Measurements from ENCODE around the gene CCT6A. TPM values are rescaled to one million over a fixed set of nuclear protein-coding genes. Genes with fewer than 3 reads are reported as not detected.

CCT6A gene, protein sequence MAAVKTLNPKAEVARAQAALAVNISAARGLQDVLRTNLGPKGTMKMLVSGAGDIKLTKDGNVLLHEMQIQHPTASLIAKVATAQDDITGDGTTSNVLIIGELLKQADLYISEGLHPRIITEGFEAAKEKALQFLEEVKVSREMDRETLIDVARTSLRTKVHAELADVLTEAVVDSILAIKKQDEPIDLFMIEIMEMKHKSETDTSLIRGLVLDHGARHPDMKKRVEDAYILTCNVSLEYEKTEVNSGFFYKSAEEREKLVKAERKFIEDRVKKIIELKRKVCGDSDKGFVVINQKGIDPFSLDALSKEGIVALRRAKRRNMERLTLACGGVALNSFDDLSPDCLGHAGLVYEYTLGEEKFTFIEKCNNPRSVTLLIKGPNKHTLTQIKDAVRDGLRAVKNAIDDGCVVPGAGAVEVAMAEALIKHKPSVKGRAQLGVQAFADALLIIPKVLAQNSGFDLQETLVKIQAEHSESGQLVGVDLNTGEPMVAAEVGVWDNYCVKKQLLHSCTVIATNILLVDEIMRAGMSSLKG
- total RNA-seq, result 10 to 100 TPM; 48.1 to 65.3 (median 48.3) TPM
- 109 TPM for total RNA-seq (2013)

DNA sequence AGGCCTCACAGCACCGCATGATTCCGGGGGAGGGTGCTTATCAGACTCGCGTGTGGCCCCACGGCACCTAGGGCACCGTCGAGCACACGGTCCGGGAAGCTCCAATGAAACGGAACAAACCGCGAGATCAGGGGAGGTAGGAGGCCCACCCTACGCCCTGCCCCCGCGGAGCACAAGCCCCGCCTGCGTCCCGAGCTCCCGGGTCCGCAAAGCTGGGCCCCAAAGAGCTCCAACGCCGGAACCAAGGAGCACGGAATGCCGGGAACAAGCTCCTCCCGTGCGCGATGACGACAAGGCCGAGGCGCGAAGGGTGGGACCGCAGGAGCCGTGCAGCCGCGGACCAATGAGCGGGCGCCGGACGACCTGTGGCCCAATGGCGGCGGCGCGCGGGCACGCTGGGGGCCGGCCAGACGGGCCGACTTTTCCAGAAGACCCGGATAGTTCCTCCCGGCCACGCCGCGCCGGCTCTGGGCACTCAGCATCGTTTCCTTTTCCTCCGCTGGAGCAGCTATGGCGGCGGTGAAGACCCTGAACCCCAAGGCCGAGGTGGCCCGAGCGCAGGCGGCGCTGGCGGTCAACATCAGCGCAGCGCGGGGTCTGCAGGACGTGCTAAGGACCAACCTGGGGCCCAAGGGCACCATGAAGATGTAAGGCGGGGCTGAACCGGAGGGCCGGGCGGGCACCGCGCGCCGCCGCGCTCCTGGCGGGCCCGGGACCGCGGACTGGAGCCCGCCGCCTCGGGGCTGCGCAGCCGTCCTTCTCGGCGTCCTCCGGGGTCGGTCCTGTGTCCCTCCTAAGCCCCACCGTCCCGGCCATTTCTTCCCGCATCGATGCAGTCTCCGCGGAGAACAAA is at the start of gene CCT6A, which contains the start of gene PSPH:
TSS of gene CCT6A (plus strand) at position 427 of the 853 bp plus-strand sequence. CDS start at position 511, 84 bp downstream.
TSS of gene PSPH (minus strand) at position 106 of the 853 bp plus-strand sequence. CDS start 30,232 bp downstream, outside the sequence.
- intact Hi-C loops (cut with micrococcal nuclease), result loop anchor here (1.0 to 10.0 kb wide), 3 partner anchors 13 to 477 kb away; partner anchors contain the start of genes CHCHD2, SUMF2 and VOPP1
- under 1% methylated on average over 97 of the region's 97 CpGs for WGBS (ENCODE audit: insufficient coverage)
- Mint-ChIP-seq H3K27me3 (ENCODE audit: low read depth in 2 of 2) (no peaks in the 10 kb centered on the region), H3K27ac (peak within 1 kb of the TSS; percentile 83 to 93), H3K4me1 (peaks cover 4 to 18% of the 10 kb centered on the region in 2 donors), H3K36me3 (no peaks in the 10 kb centered on the region), H3K4me3 (peak within 1 kb of the TSS; percentile 88), H3K9me3 (no peaks in the 10 kb centered on the region)
- ATAC-seq (peak; percentile 94 to 98 (median 96)), DNase-seq (peak; percentile 86 to 94)
- Histone ChIP-seq H3K4me3 (ENCODE audit: low read length) (peak within 1 kb of the TSS; percentile 74), H3K36me3 (ENCODE audit: control insufficient read depth, insufficient read depth, low read length) (peaks cover 26% of the 10 kb centered on the region), H3K9me3 (ENCODE audit: control insufficient read depth, insufficient read depth, low read length) (no peaks in the 10 kb centered on the region), H3K27ac (ENCODE audit: low read length) (peak within 1 kb of the TSS; percentile 71), H3K4me1 (ENCODE audit: control insufficient read depth, insufficient read depth, low read length) (peaks cover 27% of the 10 kb centered on the region), H3K27me3 (ENCODE audit: control insufficient read depth, insufficient read depth, low read length) (no peaks in the 10 kb centered on the region)
- no peak for TF ChIP-seq CTCF (IDR thresholded peaks at IDR 0.05)

GRCh38 chr7:56003749-56004148 is 47.8 kb upstream of the CCT6A start:
- ATAC-seq (no peak), DNase-seq (no peak)
- Mint-ChIP-seq H3K4me1 (no peaks in the 10 kb centered on the region), H3K27ac (no peak overlapping the region), H3K27me3 (ENCODE audit: low read depth in 2 of 2) (no peaks in the 10 kb centered on the region), H3K9me3 (no peaks in the 10 kb centered on the region), H3K36me3 (peaks cover 8% of the 10 kb centered on the region), H3K4me3 (no peak overlapping the region)
- intact Hi-C loops (cut with micrococcal nuclease), result loop anchor here (1.0 kb wide), 1 partner anchor 71 kb away; no protein-coding TSS in a partner anchor
- peaks cover 9% of the 10 kb centered on the region for H3K36me3 ChIP-seq (ENCODE audit: control insufficient read depth, insufficient read depth, low read length)
- no peaks in the 10 kb centered on the region for H3K9me3 ChIP-seq (ENCODE audit: control insufficient read depth, insufficient read depth, low read length)
- no peak for TF ChIP-seq CTCF (IDR thresholded peaks at IDR 0.05)
- H3K27ac ChIP-seq (ENCODE audit: low read length), result no peak overlapping the region
- H3K4me3 ChIP-seq (ENCODE audit: low read length), result no peak overlapping the region
- H3K4me1 ChIP-seq (ENCODE audit: control insufficient read depth, insufficient read depth, low read length), result peaks cover 4% of the 10 kb centered on the region
- 93% methylated on average over 4 of the region's 4 CpGs for WGBS (ENCODE audit: insufficient coverage)
- H3K27me3 ChIP-seq (ENCODE audit: control insufficient read depth, insufficient read depth, low read length), result no peaks in the 10 kb centered on the region

- Mint-ChIP-seq H3K9me3 (no peaks in the 10 kb centered on the region), H3K4me3 (no peak overlapping the region), H3K27ac (no peak overlapping the region), H3K4me1 (no peaks in the 10 kb centered on the region), H3K27me3 (ENCODE audit: low read depth in 2 of 2) (no peaks in the 10 kb centered on the region), H3K36me3 (no peaks in the 10 kb centered on the region)
- ATAC-seq (no peak), DNase-seq (no peak)
- Histone ChIP-seq H3K4me1 (ENCODE audit: control insufficient read depth, insufficient read depth, low read length) (peaks cover 4% of the 10 kb centered on the region), H3K36me3 (ENCODE audit: control insufficient read depth, insufficient read depth, low read length) (no peaks in the 10 kb centered on the region), H3K27me3 (ENCODE audit: control insufficient read depth, insufficient read depth, low read length) (no peaks in the 10 kb centered on the region), H3K27ac (ENCODE audit: low read length) (no peak overlapping the region), H3K4me3 (ENCODE audit: low read length) (no peak overlapping the region), H3K9me3 (ENCODE audit: control insufficient read depth, insufficient read depth, low read length) (no peaks in the 10 kb centered on the region)
- intact Hi-C loops (cut with micrococcal nuclease), result no loop called here
- WGBS (ENCODE audit: insufficient coverage), result 78% methylated on average over 4 of the region's 4 CpGs
- no peak for TF ChIP-seq CTCF (IDR thresholded peaks at IDR 0.05)
Observed at GRCh38 chr7:56007167-56007652, 44.4 kb upstream of the CCT6A start.
